ENCODE results near the gene LRFN2. TPM values are rescaled to one million over a fixed set of nuclear protein-coding genes. Genes with fewer than 3 reads are reported as not detected.

Gene LRFN2
- total RNA-seq, 3 donors from 2014 or later, result not detected

GRCh38 chr6:40444811-40445210, 142.4 kb downstream of the LRFN2 start:
- Mint-ChIP-seq H3K36me3 (ENCODE audit: insufficient read depth) (no peaks in the 10 kb centered on the region), H3K27me3 (ENCODE audit: low read depth) (peaks cover 2% of the 10 kb centered on the region), H3K4me1 (ENCODE audit: low read depth) (peaks cover 3% of the 10 kb centered on the region), H3K9me3 (no peaks in the 10 kb centered on the region), H3K4me3 (no peak overlapping the region)
- DNase-seq (no peak), ATAC-seq (no peak)

DNA sequence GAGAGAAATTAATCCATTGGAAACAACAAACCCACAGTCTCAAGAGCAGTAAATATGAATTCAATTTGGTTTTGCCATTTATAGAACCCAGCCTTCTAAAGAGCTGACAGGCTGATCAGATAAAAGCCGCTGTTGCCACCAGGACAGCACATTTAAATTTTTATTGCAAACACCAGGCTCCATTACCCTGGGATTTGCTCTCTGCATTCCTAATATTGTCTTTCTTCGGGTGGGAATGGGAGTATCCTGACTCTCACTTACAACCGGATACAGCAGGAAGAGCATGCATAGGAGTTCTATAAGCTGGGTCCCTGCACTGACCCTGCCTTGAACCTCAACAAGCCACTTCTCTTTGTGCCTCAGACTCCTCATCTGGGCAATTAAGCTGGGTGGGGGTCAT, 142.9 kb downstream of the LRFN2 start:
- H3K9me3 Mint-ChIP-seq, result no peaks in the 10 kb centered on the region
- peaks cover 2% of the 10 kb centered on the region for H3K27me3 Mint-ChIP-seq (ENCODE audit: low read depth)
- no peaks in the 10 kb centered on the region for H3K36me3 Mint-ChIP-seq (ENCODE audit: insufficient read depth)
- ATAC-seq, result no peak
- DNase-seq, result no peak
- H3K4me1 Mint-ChIP-seq (ENCODE audit: low read depth), result peaks cover 6% of the 10 kb centered on the region
- H3K4me3 Mint-ChIP-seq, result no peak overlapping the region

DNA sequence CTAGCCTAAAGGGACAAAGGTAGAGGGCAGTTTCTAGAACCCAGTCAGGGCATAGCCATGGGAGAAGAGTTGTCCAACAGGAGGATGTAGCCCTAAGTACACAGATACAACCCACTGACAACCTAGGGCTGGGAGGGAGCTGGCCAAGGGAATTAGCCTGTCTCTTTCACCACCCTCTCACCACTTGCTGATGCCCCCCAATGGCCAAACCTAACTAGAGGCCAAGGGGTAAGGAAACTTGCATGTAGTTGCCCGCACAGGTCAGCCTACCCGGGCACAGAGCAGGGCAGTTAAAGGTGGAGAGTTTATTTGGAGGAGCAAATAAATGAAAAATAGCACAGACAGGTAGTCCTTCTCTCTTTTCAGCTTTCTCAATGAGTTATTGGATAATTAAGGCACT, 143.3 kb downstream of the LRFN2 start:
- no peaks in the 10 kb centered on the region for H3K9me3 Mint-ChIP-seq
- no peak overlapping the region for H3K4me3 Mint-ChIP-seq
- H3K27me3 Mint-ChIP-seq (ENCODE audit: low read depth), result peaks cover 2% of the 10 kb centered on the region
- DNase-seq, result no peak
- no peak for ATAC-seq
- peaks cover 6% of the 10 kb centered on the region for H3K4me1 Mint-ChIP-seq (ENCODE audit: low read depth)
- H3K36me3 Mint-ChIP-seq (ENCODE audit: insufficient read depth), result no peaks in the 10 kb centered on the region

DNA sequence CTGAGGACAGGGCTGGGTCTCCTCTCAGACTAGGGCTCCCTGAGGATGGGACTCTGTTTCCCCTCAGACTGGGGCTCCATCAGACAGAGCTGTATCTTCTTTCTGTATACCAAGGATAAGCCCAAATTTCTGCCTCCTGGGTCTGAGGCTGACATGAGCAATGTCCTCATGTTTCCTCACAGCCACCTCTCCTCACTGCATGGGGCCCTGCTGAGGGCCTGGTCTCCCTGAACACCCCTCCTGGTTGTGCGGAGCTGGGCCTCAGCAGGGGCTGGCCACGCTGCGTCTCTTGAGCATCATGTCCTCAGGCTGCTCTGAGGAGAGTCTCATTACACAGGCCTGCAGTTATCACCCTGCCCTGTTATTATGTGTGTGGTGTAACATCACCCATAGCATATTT, 144.6 kb downstream of the LRFN2 start:
- Mint-ChIP-seq H3K9me3 (no peaks in the 10 kb centered on the region), H3K4me3 (no peak overlapping the region), H3K27me3 (ENCODE audit: low read depth) (peaks cover 2% of the 10 kb centered on the region), H3K36me3 (ENCODE audit: insufficient read depth) (no peaks in the 10 kb centered on the region), H3K4me1 (ENCODE audit: low read depth) (peaks cover 6% of the 10 kb centered on the region)
- no peak for DNase-seq
- ATAC-seq, result no peak

DNA sequence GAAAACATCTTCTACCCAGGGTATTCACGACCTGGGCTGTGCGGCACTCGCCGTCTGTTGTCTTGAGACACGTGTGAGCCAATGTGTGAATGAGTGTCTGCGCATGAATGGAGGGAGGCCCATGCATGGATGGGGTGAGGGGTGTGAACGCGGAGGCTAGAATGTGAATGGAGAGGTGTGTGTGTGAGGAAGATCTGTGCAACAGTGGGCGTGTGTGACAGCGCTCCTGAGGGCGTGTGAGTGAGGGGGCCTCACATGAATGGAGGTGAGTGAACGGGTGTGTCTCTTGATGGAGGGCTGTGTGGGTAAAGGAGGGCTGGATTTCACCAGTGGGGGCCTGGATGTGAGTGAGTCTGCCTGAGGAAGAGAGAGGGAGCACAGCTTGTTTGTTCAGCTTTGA, 146.0 kb downstream of the LRFN2 start:
- Mint-ChIP-seq H3K27me3 (ENCODE audit: low read depth) (peaks cover 2% of the 10 kb centered on the region), H3K4me3 (no peak overlapping the region), H3K4me1 (ENCODE audit: low read depth) (peaks cover 9% of the 10 kb centered on the region), H3K36me3 (ENCODE audit: insufficient read depth) (no peaks in the 10 kb centered on the region), H3K9me3 (no peaks in the 10 kb centered on the region)
- no peak for DNase-seq
- no peak for ATAC-seq

GRCh38 chr6:40440053-40440452, 147.1 kb downstream of the LRFN2 start:
- ATAC-seq (no peak), DNase-seq (no peak)
- Mint-ChIP-seq H3K9me3 (no peaks in the 10 kb centered on the region), H3K36me3 (ENCODE audit: insufficient read depth) (no peaks in the 10 kb centered on the region), H3K27me3 (ENCODE audit: low read depth) (peaks cover 2% of the 10 kb centered on the region), H3K4me3 (no peak overlapping the region), H3K4me1 (ENCODE audit: low read depth) (peaks cover 9% of the 10 kb centered on the region)

- Mint-ChIP-seq H3K4me1 (ENCODE audit: low read depth) (peaks cover 9% of the 10 kb centered on the region), H3K4me3 (no peak overlapping the region), H3K9me3 (no peaks in the 10 kb centered on the region), H3K36me3 (ENCODE audit: insufficient read depth) (no peaks in the 10 kb centered on the region), H3K27me3 (ENCODE audit: low read depth) (peaks cover 2% of the 10 kb centered on the region)
- ATAC-seq (no peak), DNase-seq (no peak)
Measured at GRCh38 chr6:40439026-40439800, 148.0 kb downstream of the LRFN2 start.

DNA sequence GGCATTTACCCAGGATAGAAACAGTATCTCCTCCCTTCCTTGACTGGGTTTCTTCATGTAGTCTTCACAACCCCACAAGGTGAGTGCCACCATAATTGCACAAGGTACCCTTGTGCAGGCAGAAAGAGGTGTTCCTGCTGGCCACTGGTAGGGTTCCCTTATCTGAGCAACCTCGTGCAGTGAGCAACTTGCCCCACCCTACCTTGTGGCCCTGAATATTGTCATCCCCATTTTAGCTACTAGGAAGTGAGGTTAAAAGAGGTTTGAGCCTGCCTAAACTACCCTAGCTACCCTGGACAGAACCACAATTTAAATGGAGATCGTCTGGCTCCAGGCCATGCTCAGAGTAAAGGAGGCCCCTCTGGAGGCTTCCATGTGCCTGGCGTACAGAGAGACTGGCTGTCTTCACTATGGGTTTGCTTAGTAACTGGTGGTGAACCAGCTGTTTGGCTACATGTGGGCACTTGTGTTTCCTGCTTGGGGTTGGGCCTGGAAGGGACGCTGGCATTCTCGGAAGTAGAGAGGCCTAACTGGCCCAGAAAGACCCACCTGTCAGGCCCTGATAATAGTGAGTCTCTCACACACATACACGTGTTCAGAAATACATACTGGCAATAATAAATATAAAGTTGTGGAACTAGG, 148.8 kb downstream of the LRFN2 start:
- Mint-ChIP-seq H3K4me3 (no peak overlapping the region), H3K27me3 (ENCODE audit: low read depth) (no peaks in the 10 kb centered on the region), H3K36me3 (ENCODE audit: insufficient read depth) (no peaks in the 10 kb centered on the region), H3K9me3 (no peaks in the 10 kb centered on the region), H3K4me1 (ENCODE audit: low read depth) (peaks cover 9% of the 10 kb centered on the region)
- ATAC-seq, result no peak
- DNase-seq, result no peak

GRCh38 chr6:40437631-40438030, 149.5 kb downstream of the LRFN2 start:
- Mint-ChIP-seq H3K4me1 (ENCODE audit: low read depth) (peaks cover 9% of the 10 kb centered on the region), H3K4me3 (no peak overlapping the region), H3K27me3 (ENCODE audit: low read depth) (no peaks in the 10 kb centered on the region), H3K36me3 (ENCODE audit: insufficient read depth) (no peaks in the 10 kb centered on the region), H3K9me3 (no peaks in the 10 kb centered on the region)
- DNase-seq, result no peak
- ATAC-seq, result no peak

GRCh38 chr6:40436685-40437604, 150.2 kb downstream of the LRFN2 start:
- no peaks in the 10 kb centered on the region for H3K9me3 Mint-ChIP-seq
- ATAC-seq (peak; percentile 40 to 59), DNase-seq (no peak)
- peaks cover 9% of the 10 kb centered on the region for H3K4me1 Mint-ChIP-seq (ENCODE audit: low read depth)
- no peak overlapping the region for H3K4me3 Mint-ChIP-seq
- no peaks in the 10 kb centered on the region for H3K27me3 Mint-ChIP-seq (ENCODE audit: low read depth)
- H3K36me3 Mint-ChIP-seq (ENCODE audit: insufficient read depth), result no peaks in the 10 kb centered on the region

DNA sequence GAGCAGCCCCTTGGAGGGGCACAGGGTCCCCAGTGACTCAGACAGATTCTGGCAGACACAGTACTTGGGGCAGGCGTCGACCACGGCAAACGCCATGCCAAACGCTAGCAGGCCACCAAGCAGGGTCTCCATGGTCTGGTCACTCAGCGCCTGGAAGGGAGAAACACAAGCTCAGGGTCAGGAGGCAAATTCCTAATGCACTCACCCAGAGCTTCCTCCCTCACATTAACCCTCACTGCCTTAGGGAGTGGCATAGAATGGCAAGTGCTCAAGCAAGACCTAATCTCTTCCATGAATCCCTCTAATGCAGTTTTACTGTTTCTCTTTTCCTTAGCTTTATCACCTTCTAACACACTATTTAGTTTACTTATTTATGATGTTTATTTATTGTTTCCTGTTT, 154.2 kb downstream of the LRFN2 start:
- Mint-ChIP-seq H3K4me1 (ENCODE audit: low read depth) (peaks cover 3% of the 10 kb centered on the region), H3K9me3 (no peaks in the 10 kb centered on the region), H3K27me3 (ENCODE audit: low read depth) (no peaks in the 10 kb centered on the region), H3K36me3 (ENCODE audit: insufficient read depth) (no peaks in the 10 kb centered on the region), H3K4me3 (no peak overlapping the region)
- no peak for DNase-seq
- ATAC-seq, result no peak

GRCh38 chr6:40431706-40432105, 155.5 kb downstream of the LRFN2 start:
- DNase-seq, result no peak
- H3K27me3 Mint-ChIP-seq (ENCODE audit: low read depth), result no peaks in the 10 kb centered on the region
- H3K4me1 Mint-ChIP-seq (ENCODE audit: low read depth), result peaks cover 3% of the 10 kb centered on the region
- no peaks in the 10 kb centered on the region for H3K36me3 Mint-ChIP-seq (ENCODE audit: insufficient read depth)
- no peak for ATAC-seq
- no peak overlapping the region for H3K4me3 Mint-ChIP-seq
- H3K9me3 Mint-ChIP-seq, result no peaks in the 10 kb centered on the region

DNA sequence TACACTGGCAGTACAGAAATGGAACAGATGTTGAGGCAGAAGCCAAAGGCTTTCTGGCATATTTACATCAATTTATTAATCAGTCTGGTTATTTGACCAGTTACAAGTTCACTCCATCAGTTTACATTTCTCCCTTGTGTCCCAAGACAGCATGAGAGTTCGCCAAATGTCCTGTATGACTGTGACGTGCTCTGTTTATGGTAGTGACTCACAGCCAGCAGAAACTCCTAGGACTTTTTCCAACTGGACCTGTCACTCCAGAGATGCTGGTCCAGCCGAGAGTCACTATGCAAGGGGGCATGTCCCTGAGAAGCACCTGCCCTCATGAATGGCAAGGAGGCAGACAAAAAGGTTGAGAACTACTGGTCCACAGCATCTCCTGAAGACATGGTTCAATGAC, 160.0 kb downstream of the LRFN2 start:
- no peak overlapping the region for H3K4me3 Mint-ChIP-seq
- no peaks in the 10 kb centered on the region for H3K36me3 Mint-ChIP-seq (ENCODE audit: insufficient read depth)
- no peaks in the 10 kb centered on the region for H3K27me3 Mint-ChIP-seq (ENCODE audit: low read depth)
- no peak for ATAC-seq
- H3K9me3 Mint-ChIP-seq, result no peaks in the 10 kb centered on the region
- H3K4me1 Mint-ChIP-seq (ENCODE audit: low read depth), result no peaks in the 10 kb centered on the region
- DNase-seq, result no peak

- Mint-ChIP-seq H3K9me3 (no peaks in the 10 kb centered on the region), H3K27me3 (ENCODE audit: low read depth) (no peaks in the 10 kb centered on the region), H3K4me3 (no peak overlapping the region), H3K36me3 (ENCODE audit: insufficient read depth) (no peaks in the 10 kb centered on the region), H3K4me1 (ENCODE audit: low read depth) (no peaks in the 10 kb centered on the region)
- DNase-seq (no peak), ATAC-seq (no peak)
Measured at GRCh38 chr6:40426346-40427066, 160.7 kb downstream of the LRFN2 start.

All from activated T-cell treated with anti-CD3 and anti-CD28 coated beads, Interleukin-2, amount 50 U/mL, for 4 hours (primary cell).